ENCODE data around the gene THEM5.

The THEM5 gene

DNA sequence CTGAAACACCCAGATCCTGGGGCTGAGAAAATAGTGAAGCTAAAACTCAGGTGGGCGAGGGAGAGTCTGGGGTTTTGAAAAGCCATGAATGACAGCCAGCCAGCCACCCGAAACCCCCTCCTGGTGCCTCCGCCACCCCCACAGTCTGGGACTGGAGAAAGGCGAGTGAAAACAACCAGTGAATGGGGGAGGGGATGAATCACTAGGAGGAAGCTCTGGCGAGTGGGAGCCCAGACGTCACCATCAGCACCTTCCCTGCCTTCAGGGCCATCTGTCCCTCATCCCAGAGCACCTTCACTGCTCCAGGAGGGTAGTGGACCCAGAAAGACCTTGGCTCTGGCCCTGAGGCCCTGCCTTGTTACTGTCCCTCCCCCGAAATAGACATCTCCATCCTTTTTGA is 31.1 kb downstream of the THEM5 start:
- H3F3A ChIP-seq (ENCODE audit: insufficient read depth, low read length) = no peaks in the 10 kb centered on the region
- no peak overlapping the region for H3K27ac ChIP-seq (ENCODE audit: low read length)
- no peak overlapping the region for H3K4me3 ChIP-seq (ENCODE audit: low read length)
- no peak overlapping the region for H3K9ac ChIP-seq (ENCODE audit: low read length)
- DNase-seq = no peak
- no peak overlapping the region for H2AFZ ChIP-seq (ENCODE audit: low read length)
- no peaks in the 10 kb centered on the region for H4K20me1 ChIP-seq (ENCODE audit: insufficient read depth, low read length)
- no peaks in the 10 kb centered on the region for H3K9me3 ChIP-seq (replicated peaks; ENCODE audit: insufficient read depth, low read length)
- no peaks in the 10 kb centered on the region for H3K9me2 ChIP-seq (replicated peaks; ENCODE audit: insufficient read depth, low read length)
- TF ChIP-seq EZH2 (optimal IDR thresholded peaks at IDR 0.05; ENCODE audit: low read depth, low read length) (no peak), EZH2phosphoT487 (IDR thresholded peaks at IDR 0.05; ENCODE audit: low read length) (no peak)
- TF ChIP-seq, protein P1, sequence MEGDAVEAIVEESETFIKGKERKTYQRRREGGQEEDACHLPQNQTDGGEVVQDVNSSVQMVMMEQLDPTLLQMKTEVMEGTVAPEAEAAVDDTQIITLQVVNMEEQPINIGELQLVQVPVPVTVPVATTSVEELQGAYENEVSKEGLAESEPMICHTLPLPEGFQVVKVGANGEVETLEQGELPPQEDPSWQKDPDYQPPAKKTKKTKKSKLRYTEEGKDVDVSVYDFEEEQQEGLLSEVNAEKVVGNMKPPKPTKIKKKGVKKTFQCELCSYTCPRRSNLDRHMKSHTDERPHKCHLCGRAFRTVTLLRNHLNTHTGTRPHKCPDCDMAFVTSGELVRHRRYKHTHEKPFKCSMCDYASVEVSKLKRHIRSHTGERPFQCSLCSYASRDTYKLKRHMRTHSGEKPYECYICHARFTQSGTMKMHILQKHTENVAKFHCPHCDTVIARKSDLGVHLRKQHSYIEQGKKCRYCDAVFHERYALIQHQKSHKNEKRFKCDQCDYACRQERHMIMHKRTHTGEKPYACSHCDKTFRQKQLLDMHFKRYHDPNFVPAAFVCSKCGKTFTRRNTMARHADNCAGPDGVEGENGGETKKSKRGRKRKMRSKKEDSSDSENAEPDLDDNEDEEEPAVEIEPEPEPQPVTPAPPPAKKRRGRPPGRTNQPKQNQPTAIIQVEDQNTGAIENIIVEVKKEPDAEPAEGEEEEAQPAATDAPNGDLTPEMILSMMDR (IDR thresholded peaks at IDR 0.05; ENCODE audit: low read length) = no peak
- H3K36me3 ChIP-seq (replicated peaks; ENCODE audit: insufficient read depth, low read length) = no peaks in the 10 kb centered on the region
- no peak overlapping the region for H3K4me2 ChIP-seq (ENCODE audit: low read depth, low read length)
- no peaks in the 10 kb centered on the region for H3K79me2 ChIP-seq (ENCODE audit: low read length)
- no peaks in the 10 kb centered on the region for H3K27me3 ChIP-seq (replicated peaks; ENCODE audit: insufficient read depth, low read length)
- H3K4me1 ChIP-seq (ENCODE audit: low read length) = peaks cover 23% of the 10 kb centered on the region

DNA sequence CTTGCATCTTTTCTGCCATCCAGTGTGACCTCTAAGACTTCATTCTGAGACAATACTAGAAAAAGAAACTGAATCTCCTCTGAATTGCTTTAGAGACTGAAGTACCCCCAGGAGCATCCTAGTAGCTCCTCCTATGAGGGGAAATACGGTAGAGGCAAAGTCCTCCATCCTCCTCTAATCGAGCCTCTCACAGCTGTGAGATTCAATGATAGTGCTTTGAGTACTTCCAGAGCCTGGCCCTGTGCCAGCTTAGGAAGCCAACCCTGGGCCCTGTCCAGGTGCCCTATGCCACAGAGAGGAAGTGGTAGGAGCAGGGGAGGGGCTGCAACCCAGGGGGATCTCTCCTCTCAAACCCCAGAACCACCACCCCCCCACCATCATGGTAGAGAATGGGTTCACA is 32.6 kb downstream of the THEM5 start:
- TF ChIP-seq, protein P1 (IDR thresholded peaks at IDR 0.05; ENCODE audit: low read length) = no peak
- no peak for TF ChIP-seq EZH2phosphoT487 (IDR thresholded peaks at IDR 0.05; ENCODE audit: low read length)
- no peak for TF ChIP-seq EZH2 (optimal IDR thresholded peaks at IDR 0.05; ENCODE audit: low read depth, low read length)
- peaks cover 38% of the 10 kb centered on the region for H3K4me1 ChIP-seq (ENCODE audit: low read length)
- H2AFZ ChIP-seq (ENCODE audit: low read length) = peak overlapping the region; percentile 7; the same call in 1 of the 2 replicates
- no peak overlapping the region for H3K4me2 ChIP-seq (ENCODE audit: low read depth, low read length)
- no peaks in the 10 kb centered on the region for H3K27me3 ChIP-seq (replicated peaks; ENCODE audit: insufficient read depth, low read length)
- DNase-seq = peak; percentile 52
- H3K79me2 ChIP-seq (ENCODE audit: low read length) = no peaks in the 10 kb centered on the region
- no peak overlapping the region for H3K9ac ChIP-seq (ENCODE audit: low read length)
- H3K4me3 ChIP-seq (ENCODE audit: low read length) = no peak overlapping the region
- no peaks in the 10 kb centered on the region for H3F3A ChIP-seq (ENCODE audit: insufficient read depth, low read length)
- H3K9me3 ChIP-seq (replicated peaks; ENCODE audit: insufficient read depth, low read length) = no peaks in the 10 kb centered on the region
- H3K9me2 ChIP-seq (replicated peaks; ENCODE audit: insufficient read depth, low read length) = no peaks in the 10 kb centered on the region
- H3K36me3 ChIP-seq (replicated peaks; ENCODE audit: insufficient read depth, low read length) = no peaks in the 10 kb centered on the region
- H4K20me1 ChIP-seq (ENCODE audit: insufficient read depth, low read length) = no peaks in the 10 kb centered on the region
- no peak overlapping the region for H3K27ac ChIP-seq (ENCODE audit: low read length)

DNA sequence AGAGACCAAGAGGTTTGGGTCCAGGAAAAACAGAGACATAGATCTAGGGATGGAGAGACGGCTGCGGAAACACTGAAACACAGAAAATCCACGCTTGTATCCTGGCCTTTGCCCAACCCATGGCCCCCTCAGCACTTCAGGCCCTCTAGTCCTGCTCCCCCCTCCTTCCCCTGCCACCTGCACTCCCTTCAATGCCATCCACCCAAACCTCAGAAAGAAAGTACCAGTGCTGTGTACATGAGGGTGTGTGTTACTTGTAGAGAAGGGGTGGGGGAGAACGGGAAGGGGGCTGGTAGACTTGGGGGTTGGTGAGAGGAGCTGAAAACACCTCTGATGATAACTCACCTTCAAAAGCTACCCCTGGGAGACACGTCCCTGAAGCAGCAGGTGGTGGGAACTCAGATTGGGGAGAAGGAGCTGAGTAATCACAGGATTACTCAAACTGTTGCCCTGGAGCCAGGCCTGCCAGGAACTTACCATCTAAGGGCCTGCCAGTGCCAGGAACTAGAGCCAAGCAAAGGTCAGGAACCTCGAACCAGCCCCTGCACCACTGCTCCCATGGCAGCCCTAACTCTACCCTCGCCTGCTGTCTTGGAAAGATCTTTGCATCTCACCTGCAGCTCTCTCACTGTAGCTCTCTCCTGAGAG is 33.4 kb downstream of the THEM5 start:
- no peak for DNase-seq
- Histone ChIP-seq H3K4me3 (ENCODE audit: low read length) (no peak overlapping the region), H3K4me1 (ENCODE audit: low read length) (peaks cover 46% of the 10 kb centered on the region), H3K4me2 (ENCODE audit: low read depth, low read length) (no peak overlapping the region), H3K9me2 (replicated peaks; ENCODE audit: insufficient read depth, low read length) (no peaks in the 10 kb centered on the region), H3K9ac (ENCODE audit: low read length) (no peak overlapping the region), H3F3A (ENCODE audit: insufficient read depth, low read length) (no peaks in the 10 kb centered on the region; the same call in 1 of the 2 replicates), H3K27ac (ENCODE audit: low read length) (no peak overlapping the region), H3K27me3 (replicated peaks; ENCODE audit: insufficient read depth, low read length) (no peaks in the 10 kb centered on the region), H3K36me3 (replicated peaks; ENCODE audit: insufficient read depth, low read length) (no peaks in the 10 kb centered on the region), H4K20me1 (ENCODE audit: insufficient read depth, low read length) (no peaks in the 10 kb centered on the region), H3K79me2 (ENCODE audit: low read length) (no peaks in the 10 kb centered on the region), H3K9me3 (replicated peaks; ENCODE audit: insufficient read depth, low read length) (no peaks in the 10 kb centered on the region), H2AFZ (ENCODE audit: low read length) (no peak overlapping the region)
- TF ChIP-seq EZH2phosphoT487 (IDR thresholded peaks at IDR 0.05; ENCODE audit: low read length) = no peak

DNA sequence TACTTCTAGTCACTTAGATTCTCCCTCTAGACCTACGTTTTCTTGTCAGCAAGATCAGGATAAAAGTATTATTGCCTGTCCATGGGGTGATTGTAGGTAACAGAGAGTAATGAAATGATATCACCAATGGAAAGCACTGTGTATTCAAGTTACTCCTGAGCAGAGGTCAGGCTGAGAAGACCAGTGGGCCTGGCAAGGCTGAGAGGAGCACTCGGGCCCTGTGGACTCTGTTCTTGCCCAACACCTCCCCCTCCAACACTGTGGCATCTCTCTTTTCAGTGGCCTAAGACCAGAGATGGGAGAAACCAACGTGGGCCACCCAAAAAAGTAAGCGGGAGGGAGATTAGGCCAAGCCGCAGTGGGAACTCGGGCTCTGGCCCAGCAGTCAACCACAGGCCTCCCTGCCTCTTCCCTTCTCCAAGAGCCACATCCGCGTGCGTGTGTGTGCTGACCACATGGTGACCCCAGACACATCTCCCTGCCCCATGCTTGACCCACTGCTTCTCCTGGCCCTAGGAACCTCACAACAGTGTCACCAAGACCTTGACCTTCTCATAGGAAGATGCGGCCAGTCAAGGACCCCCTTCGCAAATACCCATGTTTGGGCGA is 34.2 kb downstream of the THEM5 start:
- H2AFZ ChIP-seq (ENCODE audit: low read length) = no peak overlapping the region
- no peaks in the 10 kb centered on the region for H3K36me3 ChIP-seq (replicated peaks; ENCODE audit: insufficient read depth, low read length)
- no peaks in the 10 kb centered on the region; the same call in 1 of the 2 replicates for H3F3A ChIP-seq (ENCODE audit: insufficient read depth, low read length)
- no peak overlapping the region for H3K27ac ChIP-seq (ENCODE audit: low read length)
- H3K79me2 ChIP-seq (ENCODE audit: low read length) = no peaks in the 10 kb centered on the region
- TF ChIP-seq EZH2phosphoT487 (IDR thresholded peaks at IDR 0.05; ENCODE audit: low read length) (no peak), EZH2 (optimal IDR thresholded peaks at IDR 0.05; ENCODE audit: low read depth, low read length) (no peak)
- TF ChIP-seq, protein P1 (IDR thresholded peaks at IDR 0.05; ENCODE audit: low read length) = no peak
- no peaks in the 10 kb centered on the region for H3K9me2 ChIP-seq (replicated peaks; ENCODE audit: insufficient read depth, low read length)
- H4K20me1 ChIP-seq (ENCODE audit: insufficient read depth, low read length) = no peaks in the 10 kb centered on the region
- H3K4me3 ChIP-seq (ENCODE audit: low read length) = no peak overlapping the region
- no peaks in the 10 kb centered on the region for H3K9me3 ChIP-seq (replicated peaks; ENCODE audit: insufficient read depth, low read length)
- DNase-seq = no peak
- H3K27me3 ChIP-seq (replicated peaks; ENCODE audit: insufficient read depth, low read length) = no peaks in the 10 kb centered on the region
- H3K4me2 ChIP-seq (ENCODE audit: low read depth, low read length) = no peak overlapping the region
- H3K4me1 ChIP-seq (ENCODE audit: low read length) = peaks cover 54% of the 10 kb centered on the region
- H3K9ac ChIP-seq (ENCODE audit: low read length) = no peak overlapping the region

All from MM.1S (cell line).